Bronchial epithelial cell (primary cell): Measurements from ENCODE around the gene CYP4V2. TPM values are rescaled to one million over a fixed set of nuclear protein-coding genes. Genes with fewer than 3 reads are reported as not detected.

Experiments
- DNase-seq: peaks from one replicate; pipeline ENCODE4 v3.0.0-alpha.2; 2010; ENCODE audit warnings: low read depth
- FAIRE-seq: peaks from 2 replicates; lab custom pipeline; 2011; peaks lifted over from hg19 to GRCh38; lab: Jason Lieb, UNC
- H3K27me3 ChIP-seq: 2 replicates; pipeline ENCODE4 v1.5.1; 2011; ENCODE audit warnings: low read length; ENCODE audit not compliant: control insufficient read depth, insufficient read depth
- H3K36me3 ChIP-seq: 2 replicates; pipeline ENCODE4 v1.5.1; 2011; ENCODE audit warnings: low read length; ENCODE audit not compliant: control insufficient read depth, insufficient read depth
- H3K4me3 ChIP-seq: 2 replicates; pipeline ENCODE4 v1.5.1; 2011; ENCODE audit warnings: mild to moderate bottlenecking, low read depth, low read length, control low read depth
- CTCF ChIP-seq: IDR thresholded peaks from 2 replicates; pipeline ENCODE4 v1.5.1; 2011; ENCODE audit warnings: mild to moderate bottlenecking, moderate library complexity, low read length, control low read depth, inconsistent platforms; ENCODE audit not compliant: insufficient read depth, severe bottlenecking
- total RNA-seq: library from RNA; depleted of rRNA; stranded (reverse); fragments of >200 nt; gene quantifications from 2 replicates; pipeline ENCODE4 v1.2.1, GENCODE V29; 2014

Gene CYP4V2
- total RNA-seq, 1 donor from 2014 or later, result 7.4 TPM

- no peaks in the 10 kb centered on the region for H3K27me3 ChIP-seq
- FAIRE-seq (no peak), DNase-seq (peak; percentile 33)
- peak; percentile 60 for TF ChIP-seq CTCF
- H3K4me3 ChIP-seq, result no peak overlapping the region
- H3K36me3 ChIP-seq, result no peaks in the 10 kb centered on the region
These were observed 10.3 kb downstream of the CYP4V2 start for GRCh38 chr4:186201535-186202230.

GRCh38 chr4:186202490-186203140 lies 11.2 kb downstream of the CYP4V2 start:
- H3K27me3 ChIP-seq, result no peaks in the 10 kb centered on the region
- H3K36me3 ChIP-seq, result no peaks in the 10 kb centered on the region
- FAIRE-seq, result no peak
- H3K4me3 ChIP-seq, result no peak overlapping the region
- no peak for TF ChIP-seq CTCF
- no peak for DNase-seq

- H3K36me3 ChIP-seq, result no peaks in the 10 kb centered on the region
- H3K27me3 ChIP-seq, result no peaks in the 10 kb centered on the region
- DNase-seq, result no peak
- FAIRE-seq, result no peak
- TF ChIP-seq CTCF, result no peak
- no peak overlapping the region for H3K4me3 ChIP-seq
These were observed 12.0 kb downstream of the CYP4V2 start for GRCh38 chr4:186203406-186203805.

GRCh38 chr4:186204103-186204559 lies 12.8 kb downstream of the CYP4V2 start:
- no peak for DNase-seq
- FAIRE-seq, result no peak
- Histone ChIP-seq H3K27me3 (no peaks in the 10 kb centered on the region), H3K36me3 (no peaks in the 10 kb centered on the region), H3K4me3 (no peak overlapping the region)
- TF ChIP-seq CTCF, result no peak

- TF ChIP-seq CTCF, result no peak
- no peak for FAIRE-seq
- DNase-seq, result no peak
These were observed 13.3 kb downstream of the CYP4V2 start for GRCh38 chr4:186204686-186205085.

More at GRCh38 chr4:186204686-186205085, 13.3 kb downstream of the CYP4V2 start:
- Histone ChIP-seq H3K36me3 (no peaks in the 10 kb centered on the region), H3K27me3 (no peaks in the 10 kb centered on the region), H3K4me3 (no peak overlapping the region)
